ENCODE measurements around the gene ANKH.

The ANKH gene

DNA sequence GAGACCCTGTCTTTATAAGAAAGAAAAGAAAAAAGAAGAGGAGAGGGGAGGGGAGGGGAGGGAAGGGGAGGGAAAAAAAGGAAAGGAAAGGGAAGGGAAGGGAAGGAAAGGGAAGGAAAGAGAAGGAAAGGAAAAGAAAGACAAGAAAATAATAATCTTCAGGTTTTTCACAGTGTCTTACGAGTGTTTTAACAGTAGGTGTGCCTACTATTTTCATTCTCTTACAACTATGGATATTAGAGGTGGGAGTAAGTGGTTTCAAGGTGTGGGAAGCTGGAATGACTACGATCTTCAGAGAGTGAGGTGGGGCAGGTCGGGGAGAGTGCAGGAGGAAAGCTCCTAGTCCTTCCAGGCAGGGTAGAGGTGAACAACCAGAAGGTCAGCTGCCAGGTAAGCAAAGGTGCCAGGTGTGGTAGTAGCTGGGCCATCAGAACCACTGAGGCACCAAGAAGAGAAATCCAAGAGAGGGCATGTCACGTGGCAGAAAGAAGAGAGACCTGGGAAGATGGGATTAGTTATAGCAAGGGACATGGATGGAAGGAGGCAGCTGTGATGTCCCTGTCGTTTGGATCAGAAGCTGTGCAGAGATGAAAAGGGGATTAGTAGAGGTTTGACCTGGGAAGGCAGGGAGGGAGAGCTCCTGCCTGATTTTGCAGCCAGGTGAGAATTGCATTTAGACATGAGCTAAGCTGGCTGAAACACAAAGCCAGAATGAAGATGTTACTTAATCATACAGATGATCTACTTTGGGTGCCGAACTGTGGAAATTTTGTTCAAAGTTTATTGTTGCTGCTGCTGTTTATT, 111.6 kb downstream of the ANKH start:
- DNase-seq (ENCODE audit: low read depth) = no peak

- DNase-seq (ENCODE audit: low read depth) = no peak
Observed at GRCh38 chr5:14757850-14758249, 113.7 kb downstream of the ANKH start.

GRCh38 chr5:14756478-14756877, 115.1 kb downstream of the ANKH start:
- DNase-seq (ENCODE audit: low read depth) = no peak

GRCh38 chr5:14753947-14754346, 117.6 kb downstream of the ANKH start:
- no peak for DNase-seq (ENCODE audit: low read depth)

GRCh38 chr5:14753292-14753691, 118.3 kb downstream of the ANKH start:
- DNase-seq (ENCODE audit: low read depth) = no peak

DNA sequence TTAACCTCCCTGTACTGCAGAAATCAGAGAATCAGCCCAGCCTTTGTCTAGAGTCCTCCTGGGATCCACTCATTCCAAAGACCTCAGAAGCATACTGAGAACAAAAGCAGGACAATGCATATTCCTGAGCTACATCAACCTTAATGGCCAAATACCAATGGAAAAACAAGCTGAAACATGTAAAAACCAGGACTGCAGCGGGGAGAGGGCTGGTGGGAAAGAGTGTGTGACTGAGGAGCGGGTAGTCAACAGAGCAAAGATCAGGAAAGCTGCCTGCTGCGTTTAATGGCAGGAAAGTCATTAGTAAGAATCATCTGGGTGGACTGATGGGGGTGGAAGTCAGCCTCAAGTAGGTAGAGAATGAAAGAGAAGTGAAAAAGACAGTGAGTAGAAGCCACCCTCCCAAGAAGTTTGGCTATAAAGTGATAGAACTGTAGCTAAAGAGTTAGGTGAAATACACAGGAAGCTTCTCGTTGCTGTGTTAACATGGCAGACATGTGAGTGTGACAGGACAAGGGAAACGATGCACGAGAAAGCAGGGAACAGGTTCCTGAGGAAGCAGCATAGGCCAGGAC, 119.0 kb downstream of the ANKH start:
- DNase-seq (ENCODE audit: low read depth) = no peak

GRCh38 chr5:14750712-14751111, 120.9 kb downstream of the ANKH start:
- no peak for DNase-seq (ENCODE audit: low read depth)

DNA sequence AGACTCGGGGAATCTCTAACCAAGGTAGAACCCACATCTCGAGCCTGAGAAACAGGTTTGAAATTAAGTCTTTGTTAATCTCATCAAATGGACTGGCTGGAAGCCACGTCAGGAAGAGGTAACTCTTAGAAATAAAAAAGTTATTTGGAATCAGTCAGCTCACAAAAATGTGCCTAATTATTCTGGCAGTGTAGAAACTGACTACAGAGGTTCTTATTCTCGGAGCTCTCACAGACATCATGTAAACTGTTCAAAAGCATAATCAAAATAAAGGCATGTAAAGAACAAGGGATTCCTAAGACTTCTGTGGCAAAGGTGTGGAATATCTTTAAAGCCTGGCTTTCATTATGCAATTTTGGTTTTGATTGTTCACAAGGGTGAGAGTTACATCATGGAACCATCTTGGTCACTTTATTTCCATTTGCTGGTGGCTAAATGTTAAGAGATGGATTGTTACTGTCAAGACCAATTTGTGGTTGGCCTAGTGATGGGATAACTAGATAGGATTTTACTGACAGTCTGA, 121.9 kb downstream of the ANKH start:
- DNase-seq (ENCODE audit: low read depth) = no peak

GRCh38 chr5:14748180-14748900, 123.2 kb downstream of the ANKH start:
- no peak for DNase-seq (ENCODE audit: low read depth)

DNA sequence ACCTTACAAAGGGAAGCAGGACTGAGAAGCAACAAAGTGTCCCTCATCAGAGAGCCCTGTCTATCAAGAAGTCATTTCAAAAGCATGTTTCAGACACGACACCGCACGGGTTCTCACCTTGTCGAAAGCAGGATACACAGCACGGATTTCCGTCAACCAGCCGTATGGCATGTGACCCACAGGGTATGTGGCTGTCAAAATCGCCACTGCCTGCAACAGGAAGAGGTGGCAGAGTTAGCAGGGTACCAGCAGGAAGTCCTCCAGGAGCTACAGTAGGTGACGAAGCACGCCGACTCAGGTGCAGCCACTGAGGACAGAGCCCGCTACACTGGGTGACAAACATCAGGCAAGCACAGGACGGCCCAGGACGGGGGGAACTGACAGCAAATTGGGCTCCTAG, 125.8 kb downstream of the ANKH start:
- DNase-seq (ENCODE audit: low read depth) = no peak

DNA sequence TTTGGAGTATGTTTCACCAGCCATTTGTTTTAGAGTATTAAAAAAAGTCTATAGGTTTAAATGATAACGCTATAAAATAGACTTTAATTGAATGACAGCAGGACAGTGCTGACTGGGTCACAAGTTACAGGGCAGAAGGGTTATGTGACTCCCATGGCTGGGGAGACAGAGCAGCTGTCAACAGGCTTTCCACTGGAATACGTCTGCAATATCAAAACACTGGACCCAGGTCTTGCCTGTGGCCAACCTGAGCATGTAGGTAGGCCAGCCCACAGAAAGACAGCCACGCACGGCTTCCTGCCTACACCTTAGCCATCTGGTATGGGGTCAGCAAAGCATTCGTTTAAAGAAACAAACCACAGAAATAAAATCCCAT, 126.4 kb downstream of the ANKH start:
- DNase-seq (ENCODE audit: low read depth) = no peak

DNA sequence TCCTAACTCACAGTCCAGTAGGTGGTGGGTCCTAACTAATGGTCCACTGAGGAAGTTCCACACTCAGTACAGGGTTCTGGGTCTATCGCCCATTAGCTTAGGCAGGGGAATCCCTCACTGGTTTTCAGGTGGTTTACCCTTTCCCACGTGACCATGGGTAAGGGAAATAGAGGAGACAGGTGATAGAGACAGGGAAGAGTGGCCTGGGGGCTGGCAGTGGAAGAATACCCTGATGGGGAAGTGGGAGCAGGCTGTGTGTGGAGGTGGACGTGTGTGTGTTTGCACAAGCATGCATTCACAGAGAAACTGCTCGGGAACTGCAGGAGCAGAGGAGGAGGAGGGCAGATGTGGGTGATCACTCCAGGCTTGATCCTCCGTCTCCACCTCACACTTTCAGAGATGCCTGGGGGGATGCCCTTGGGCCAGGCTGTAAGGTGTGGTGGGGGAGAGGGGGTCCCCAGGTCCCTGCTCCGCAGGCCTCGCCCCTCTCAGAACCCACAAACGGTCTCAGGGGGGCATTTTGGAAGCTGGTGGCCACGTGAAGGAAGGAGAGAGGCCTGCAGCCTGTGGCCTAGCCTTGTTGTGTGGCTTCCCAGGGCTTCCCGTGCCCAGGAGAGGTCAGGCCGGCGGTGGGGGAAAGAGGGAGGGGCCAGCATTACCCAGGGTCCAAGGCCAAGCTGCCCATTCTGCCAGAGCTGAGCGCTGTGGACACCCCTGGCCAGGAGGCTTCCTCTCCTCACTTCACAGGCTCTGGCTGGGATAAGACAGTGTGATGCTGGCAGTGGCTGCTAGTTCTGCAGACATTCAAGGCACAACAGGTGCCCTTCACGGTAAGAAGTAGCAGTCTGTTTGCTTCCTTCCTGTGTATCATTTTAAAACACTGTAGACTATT, 127.0 kb downstream of the ANKH start:
- no peak for DNase-seq (ENCODE audit: low read depth)

DNA sequence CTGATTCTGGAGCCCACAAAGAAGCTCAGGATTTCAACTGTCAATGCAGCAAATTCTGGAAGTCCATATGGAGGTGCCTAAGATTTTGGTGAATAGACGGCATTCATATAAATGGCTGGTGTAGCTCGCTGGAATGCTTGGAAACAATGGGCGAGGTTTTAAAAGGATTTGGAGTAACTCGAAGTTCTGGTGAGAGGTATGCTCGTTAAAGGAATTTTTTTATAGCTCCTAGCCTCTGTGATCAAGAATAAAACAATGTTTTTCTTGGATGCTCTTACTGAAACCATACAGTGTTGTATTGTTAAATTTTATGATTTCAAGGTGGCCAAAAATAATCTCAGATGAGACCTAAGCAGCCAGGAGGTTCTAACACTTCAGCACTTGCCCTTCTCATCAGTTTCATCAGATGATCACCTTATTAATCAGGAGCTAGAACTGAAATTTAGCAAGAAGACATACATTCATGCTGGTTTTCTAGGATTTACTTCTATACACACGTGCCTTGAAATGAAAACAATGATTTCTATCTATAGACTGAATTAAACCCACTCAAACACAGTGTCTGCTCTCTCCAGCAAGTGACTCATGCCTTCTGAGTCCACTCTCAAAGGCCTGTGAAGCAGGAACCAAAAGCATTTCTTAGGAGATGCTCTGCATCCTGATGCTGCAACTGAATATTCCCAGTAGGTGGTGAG, 127.8 kb downstream of the ANKH start:
- no peak for DNase-seq (ENCODE audit: low read depth)

GRCh38 chr5:14742498-14742897, 129.1 kb downstream of the ANKH start:
- DNase-seq (ENCODE audit: low read depth) = no peak

DNA sequence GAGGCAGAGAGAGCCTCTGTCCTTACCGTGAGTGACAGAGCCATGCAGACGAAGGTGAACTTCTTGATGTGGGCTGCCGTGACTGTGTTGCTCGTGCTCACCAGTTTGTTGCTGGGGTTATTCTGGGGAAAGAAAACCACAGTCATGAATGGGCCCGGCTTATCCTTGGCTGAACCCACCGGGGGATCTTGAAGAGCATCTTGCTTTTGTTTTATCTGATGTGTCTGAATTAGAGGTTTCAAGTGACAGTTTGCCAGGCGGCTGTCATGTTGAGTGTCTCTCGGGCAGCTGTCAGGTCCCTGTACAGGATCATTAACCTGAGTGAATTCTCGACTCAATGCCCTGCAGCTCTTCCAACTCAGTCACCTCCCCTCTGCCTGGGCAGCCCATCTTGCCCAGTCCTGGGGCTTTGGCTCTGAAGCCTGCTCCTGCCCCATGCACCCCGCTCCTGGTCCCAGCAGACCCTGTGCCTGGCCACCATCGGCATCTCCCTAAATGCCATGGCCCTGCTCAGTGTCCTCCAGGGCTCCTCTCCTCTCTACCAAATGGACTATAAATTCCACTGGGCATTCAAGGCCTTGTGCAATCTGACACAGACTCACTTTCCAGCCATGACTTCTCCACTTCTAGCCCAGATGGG, 129.7 kb downstream of the ANKH start:
- DNase-seq (ENCODE audit: low read depth) = no peak

- DNase-seq (ENCODE audit: low read depth) = no peak
Observed at GRCh38 chr5:14741131-14741530, 130.4 kb downstream of the ANKH start.

DNA sequence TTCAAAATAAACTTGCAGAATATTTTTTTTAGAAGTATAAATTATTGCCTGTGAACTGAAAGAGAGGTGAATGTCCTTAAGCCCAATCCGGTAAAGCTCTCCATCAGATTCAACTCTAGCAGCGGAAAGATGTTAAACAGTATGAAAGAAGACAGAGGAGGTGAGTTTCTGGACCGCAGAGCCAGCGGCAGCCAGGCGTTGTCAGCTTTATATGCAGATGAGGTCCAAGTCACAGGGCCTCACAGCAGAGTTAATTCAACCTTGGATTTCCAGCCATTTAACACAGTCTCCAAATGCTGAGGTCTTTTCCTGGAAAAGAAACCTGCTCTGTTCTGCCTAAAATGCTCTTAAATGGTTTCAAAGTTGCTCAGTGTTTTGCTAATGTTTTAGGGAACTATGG, 131.6 kb downstream of the ANKH start:
- no peak for DNase-seq (ENCODE audit: low read depth)

- no peak for DNase-seq (ENCODE audit: low read depth)
Observed at GRCh38 chr5:14739538-14739937, 132.0 kb downstream of the ANKH start.

GRCh38 chr5:14738050-14738449, 133.5 kb downstream of the ANKH start:
- no peak for DNase-seq (ENCODE audit: low read depth)

- DNase-seq (ENCODE audit: low read depth) = no peak
Observed at GRCh38 chr5:14737291-14737690, 134.3 kb downstream of the ANKH start.

GRCh38 chr5:14735944-14736343, 135.6 kb downstream of the ANKH start:
- no peak for DNase-seq (ENCODE audit: low read depth)
